ENCODE results near the gene HEPACAM. TPM values are rescaled to one million over a fixed set of nuclear protein-coding genes. Genes with fewer than 3 reads are reported as not detected.

HEPACAM gene
- total RNA-seq, 4 donors from 2014 or later = 0.42 to 2.1 (median 1.1) TPM

- 76% methylated on average over 3 of the region's 3 CpGs for WGBS
These were observed 15.5 kb upstream of the HEPACAM start for GRCh38 chr11:124951341-124951740.

DNA sequence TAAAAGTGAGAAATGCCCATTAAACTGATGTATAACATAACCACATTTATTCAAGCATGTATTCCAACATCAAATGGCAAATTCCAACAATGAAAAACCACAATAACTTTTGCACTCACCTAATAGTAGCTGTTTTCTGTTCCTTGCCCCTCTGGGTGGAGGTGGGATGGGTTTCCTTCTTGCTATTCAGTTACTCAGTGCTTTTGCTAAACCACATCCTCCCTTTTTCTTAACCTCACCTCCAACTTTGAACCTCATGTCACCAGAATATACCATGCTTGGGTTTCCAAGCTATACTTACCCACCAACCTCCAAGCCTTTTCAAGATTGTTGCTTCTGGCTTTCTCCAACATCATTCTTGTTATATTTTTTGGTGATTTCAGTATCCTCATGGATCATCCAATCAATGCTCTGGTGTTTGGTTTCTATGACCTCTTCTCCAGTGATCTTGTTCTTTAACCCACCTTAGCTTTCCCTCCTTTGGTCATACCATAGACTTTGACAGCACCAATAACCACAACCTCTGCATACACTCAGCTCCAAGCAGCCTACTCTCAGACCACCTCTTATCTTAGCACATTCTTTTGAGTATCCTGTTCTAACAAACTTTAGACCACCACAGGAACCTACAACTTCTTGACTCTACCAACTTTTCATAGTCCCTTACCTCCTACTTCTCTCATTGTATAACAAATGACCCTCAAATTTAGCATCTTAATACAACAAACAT lies 14.9 kb upstream of the HEPACAM start:
- TF ChIP-seq POLR2A (IDR thresholded peaks at IDR 0.05; ENCODE audit: low read depth) = no peak
- no peak for TF ChIP-seq POLR2AphosphoS5 (IDR thresholded peaks at IDR 0.05)
- TF ChIP-seq CTCF (IDR thresholded peaks at IDR 0.05) = no peak
- DNase-seq (ENCODE audit: extremely low spot score) = no peak
- no peaks in the 10 kb centered on the region for H3K36me3 ChIP-seq

More at GRCh38 chr11:124951341-124951740, 15.5 kb upstream of the HEPACAM start:
- Histone ChIP-seq H3K27me3 (no peaks in the 10 kb centered on the region), H3K27ac (replicated peaks in 1 of 4) (no peak overlapping the region), H3K36me3 (no peaks in the 10 kb centered on the region), H3K4me3 (no peak overlapping the region), H3K9me3 (no peaks in the 10 kb centered on the region), H3K4me1 (peaks cover 6 to 17% (median 14%) of the 10 kb centered on the region in 4 donors)
- no peak for TF ChIP-seq EP300 (IDR thresholded peaks at IDR 0.05)
- TF ChIP-seq POLR2AphosphoS5 (IDR thresholded peaks at IDR 0.05) = no peak
- intact Hi-C loops (cut with DNase I) = loop anchor here (5.0 kb wide), 2 partner anchors 74 to 279 kb away; partner anchors contain the start of genes SIAE and SPA17
- no peak for DNase-seq (ENCODE audit: extremely low spot score)

GRCh38 chr11:124946735-124947141 lies 10.9 kb upstream of the HEPACAM start:
- WGBS = 80% methylated on average over 2 of the region's 2 CpGs
- no peak overlapping the region for H3K27ac ChIP-seq (replicated peaks in 1 of 4)

More for the DNA sequence above, 14.9 kb upstream of the HEPACAM start:
- H3K9me3 ChIP-seq = no peaks in the 10 kb centered on the region
- H3K4me1 ChIP-seq = peaks cover 6 to 17% (median 14%) of the 10 kb centered on the region in 4 donors
- no peak overlapping the region for H3K27ac ChIP-seq (replicated peaks in 1 of 4)
- no peak overlapping the region for H3K4me3 ChIP-seq
- intact Hi-C loops (cut with DNase I) = loop anchor here (5.0 kb wide), 2 partner anchors 73 to 278 kb away; partner anchors contain the start of genes SIAE and SPA17
- H3K27me3 ChIP-seq = no peaks in the 10 kb centered on the region

GRCh38 chr11:124945826-124946225 lies 10.0 kb upstream of the HEPACAM start:
- Histone ChIP-seq H3K27ac (replicated peaks in 1 of 4) (no peak overlapping the region), H3K4me1 (no peaks in the 10 kb centered on the region), H3K9me3 (no peaks in the 10 kb centered on the region), H3K4me3 (no peak overlapping the region), H3K27me3 (no peaks in the 10 kb centered on the region), H3K36me3 (no peaks in the 10 kb centered on the region)
- no peak for DNase-seq (ENCODE audit: extremely low spot score)
- TF ChIP-seq CTCF (IDR thresholded peaks at IDR 0.05) (no peak), POLR2AphosphoS5 (IDR thresholded peaks at IDR 0.05) (no peak), POLR2A (IDR thresholded peaks at IDR 0.05; ENCODE audit: low read depth) (no peak), EP300 (IDR thresholded peaks at IDR 0.05) (no peak)
- intact Hi-C loops (cut with DNase I) = no loop called here
- WGBS = 80% methylated on average over 6 of the region's 6 CpGs

More at GRCh38 chr11:124946735-124947141, 10.9 kb upstream of the HEPACAM start:
- DNase-seq (ENCODE audit: extremely low spot score) = no peak
- intact Hi-C loops (cut with DNase I) = no loop called here
- TF ChIP-seq EP300 (IDR thresholded peaks at IDR 0.05) = no peak
- TF ChIP-seq POLR2AphosphoS5 (IDR thresholded peaks at IDR 0.05) = no peak
- no peak for TF ChIP-seq POLR2A (IDR thresholded peaks at IDR 0.05; ENCODE audit: low read depth)
- TF ChIP-seq CTCF (IDR thresholded peaks at IDR 0.05) = no peak
- H3K4me1 ChIP-seq = no peaks in the 10 kb centered on the region
- no peaks in the 10 kb centered on the region for H3K27me3 ChIP-seq
- no peaks in the 10 kb centered on the region for H3K36me3 ChIP-seq
- no peak overlapping the region for H3K4me3 ChIP-seq
- no peaks in the 10 kb centered on the region for H3K9me3 ChIP-seq

DNA sequence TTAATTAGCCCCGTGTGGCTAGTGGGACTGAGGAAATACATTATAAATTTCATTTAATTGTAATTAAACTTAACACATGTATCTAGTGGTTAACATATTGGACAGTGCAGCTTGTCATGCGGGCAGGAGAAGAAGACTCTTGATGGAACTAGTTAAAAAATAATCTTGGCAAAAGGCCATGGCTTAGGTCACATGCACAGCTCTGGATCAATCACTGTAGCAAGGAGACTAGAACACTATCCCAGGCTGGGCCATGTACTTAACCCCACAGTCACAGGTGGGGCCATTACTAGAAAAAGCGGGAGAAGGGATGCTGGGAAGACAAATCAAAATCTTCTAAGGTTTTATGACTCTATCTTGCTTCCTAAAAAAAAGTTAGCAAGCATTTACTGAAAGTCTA lies 8.7 kb upstream of the HEPACAM start:
- no peak for DNase-seq (ENCODE audit: extremely low spot score)
- 73% methylated on average over 3 of the region's 3 CpGs for WGBS
- H3K27ac ChIP-seq (replicated peaks in 1 of 4) = no peak overlapping the region
- TF ChIP-seq POLR2AphosphoS5 (IDR thresholded peaks at IDR 0.05) (no peak), POLR2A (IDR thresholded peaks at IDR 0.05; ENCODE audit: low read depth) (no peak), EP300 (IDR thresholded peaks at IDR 0.05) (no peak), CTCF (IDR thresholded peaks at IDR 0.05) (no peak)
- intact Hi-C loops (cut with DNase I) = no loop called here
- H3K4me3 ChIP-seq = no peak overlapping the region
- no peaks in the 10 kb centered on the region for H3K4me1 ChIP-seq
- H3K27me3 ChIP-seq = no peaks in the 10 kb centered on the region
- H3K9me3 ChIP-seq = no peaks in the 10 kb centered on the region
- H3K36me3 ChIP-seq = no peaks in the 10 kb centered on the region
